Neural cell (in vitro differentiated cells): ENCODE data around the gene CD300C. TPM values are rescaled to one million over a fixed set of nuclear protein-coding genes. Genes with fewer than 3 reads are reported as not detected.
"Not testable (repeated sequence)": the region's sequence is repeated elsewhere in the genome, so short reads cannot be mapped to it uniquely, and the experiment has no call there.

ENCODE experiments used
- H2AFZ ChIP-seq: fragments of 200-600, 300-800 bp; sonication (generic), shearing (Covaris generic); 2 replicates; pipeline ENCODE4 v1.6.0; 2014; ENCODE audit warnings: low read depth, mild to moderate bottlenecking, antibody characterized with exemption, low read length, moderate library complexity
- H3F3A ChIP-seq: fragments of 200-600 bp; shearing (Covaris generic); 2 replicates; pipeline ENCODE4 v1.6.1; 2016; ENCODE audit warnings: mild to moderate bottlenecking, moderate library complexity, mixed read lengths, antibody characterized with exemption, low read length; ENCODE audit not compliant: insufficient read depth, poor library complexity, severe bottlenecking
- H3K27ac ChIP-seq: fragments of 200-600, 300-800 bp; sonication (generic), shearing (Covaris generic); 2 replicates; pipeline ENCODE4 v1.5.1; 2014; ENCODE audit warnings: mild to moderate bottlenecking, low read length, moderate library complexity
- H3K27me3 ChIP-seq: fragments of 300-800, 200-600 bp; sonication (generic), shearing (Covaris generic); 2 replicates; pipeline ENCODE4 v1.6.0; 2014; ENCODE audit warnings: mild to moderate bottlenecking, low read depth, low read length, moderate library complexity; ENCODE audit not compliant: insufficient read depth
- H3K36me3 ChIP-seq: fragments of 300-800, 200-600 bp; sonication (generic), shearing (Covaris generic); 2 replicates; pipeline ENCODE4 v1.5.1; 2014; ENCODE audit warnings: mild to moderate bottlenecking, antibody characterized with exemption, low read length, moderate library complexity; ENCODE audit not compliant: insufficient read depth
- H3K4me2 ChIP-seq: fragments of 300-800, 200-600 bp; sonication (generic), shearing (Covaris generic); 2 replicates; pipeline ENCODE4 v1.6.0; 2014; ENCODE audit warnings: mild to moderate bottlenecking, low read length
- H3K4me3 ChIP-seq: fragments of 300-800, 200-600 bp; sonication (generic), shearing (Covaris generic); 2 replicates; pipeline ENCODE4 v1.5.1; 2014; ENCODE audit warnings: mild to moderate bottlenecking, low read length, moderate library complexity
- H3K79me2 ChIP-seq: fragments of 200-600 bp; shearing (Covaris generic); replicated peaks from 2 replicates; pipeline ENCODE4 v1.6.0; 2014; ENCODE audit warnings: mild to moderate bottlenecking, low read length, moderate library complexity; ENCODE audit not compliant: insufficient read depth
- H3K9ac ChIP-seq: fragments of 300-800, 200-600 bp; sonication (generic), shearing (Covaris generic); 2 replicates; pipeline ENCODE4 v1.6.1; 2016; ENCODE audit warnings: mild to moderate bottlenecking, low read length, mixed read lengths
- H3K9me2 ChIP-seq: fragments of 200-600 bp; shearing (Covaris generic); 2 replicates; pipeline ENCODE4 v1.6.1; 2016; ENCODE audit warnings: mild to moderate bottlenecking, low read length, mixed read lengths; ENCODE audit not compliant: insufficient read depth
- H3K9me3 ChIP-seq: fragments of 200-600, 300-800 bp; sonication (generic), shearing (Covaris generic); 2 replicates; pipeline ENCODE4 v1.6.1; 2016; ENCODE audit warnings: mild to moderate bottlenecking, mixed run types, low read length, moderate library complexity, mixed read lengths
- H4K20me1 ChIP-seq: fragments of 200-600 bp; shearing (Covaris generic); 2 replicates; pipeline ENCODE4 v1.6.1; 2016; ENCODE audit warnings: mild to moderate bottlenecking, mixed run types; ENCODE audit not compliant: insufficient read depth
- EP300 ChIP-seq: fragments of 450-650 bp; conservative IDR thresholded peaks from 2 replicates; pipeline ENCODE4 v1.6.1; 2014; ENCODE audit warnings: antibody characterized with exemption, mild to moderate bottlenecking, moderate library complexity; ENCODE audit not compliant: poor library complexity, severe bottlenecking
- EZH2 ChIP-seq: fragments of 200-600, 300-800 bp; shearing (Covaris generic), sonication (generic); IDR thresholded peaks from 2 replicates; pipeline ENCODE4 v1.6.1; 2014; ENCODE audit warnings: antibody characterized with exemption, low read length, borderline replicate concordance, mild to moderate bottlenecking; ENCODE audit not compliant: insufficient read depth, poor library complexity, severe bottlenecking
- MXI1 ChIP-seq: fragments of 450-650 bp; conservative IDR thresholded peaks from 2 replicates; pipeline ENCODE4 v1.6.1; 2014; ENCODE audit warnings: antibody characterized with exemption, mild to moderate bottlenecking; ENCODE audit not compliant: poor library complexity, severe bottlenecking
- POLR2AphosphoS5 ChIP-seq: IDR thresholded peaks from 2 replicates; pipeline ENCODE4 v1.6.1; 2012
- RAD21 ChIP-seq: fragments of 450-650 bp; conservative IDR thresholded peaks from 2 replicates; pipeline ENCODE4 v1.6.1; 2014; ENCODE audit warnings: antibody characterized with exemption, mild to moderate bottlenecking, moderate library complexity
- SMC3 ChIP-seq: fragments of 450-650 bp; conservative IDR thresholded peaks from 2 replicates; pipeline ENCODE4 v1.6.1; 2014; ENCODE audit warnings: antibody characterized with exemption, mild to moderate bottlenecking, moderate library complexity; ENCODE audit not compliant: poor library complexity
- TAF1 ChIP-seq: IDR thresholded peaks from 2 replicates; pipeline ENCODE4 v1.6.1; 2012; ENCODE audit warnings: low read depth
- polyA plus RNA-seq: library from polyadenylated mRNA; depleted of rRNA; stranded (reverse); fragments of >200 nt; gene quantifications from 2 replicates; pipeline ENCODE4 v1.2.3, GENCODE V29; 2014
- TF ChIP-seq, protein P1 (sequence below): fragments of 450-650 bp; IDR thresholded peaks from 2 replicates; pipeline ENCODE4 v1.5.1; 2014; ENCODE audit warnings: antibody characterized with exemption, mild to moderate bottlenecking, moderate library complexity; ENCODE audit not compliant: poor library complexity, severe bottlenecking
- TF ChIP-seq, protein P2 (sequence below): IDR thresholded peaks from 2 replicates; pipeline ENCODE4 v1.6.1; 2012; ENCODE audit warnings: borderline replicate concordance

CD300C gene
- polyA plus RNA-seq, 1 donor from 2014 or later: not detected

DNA sequence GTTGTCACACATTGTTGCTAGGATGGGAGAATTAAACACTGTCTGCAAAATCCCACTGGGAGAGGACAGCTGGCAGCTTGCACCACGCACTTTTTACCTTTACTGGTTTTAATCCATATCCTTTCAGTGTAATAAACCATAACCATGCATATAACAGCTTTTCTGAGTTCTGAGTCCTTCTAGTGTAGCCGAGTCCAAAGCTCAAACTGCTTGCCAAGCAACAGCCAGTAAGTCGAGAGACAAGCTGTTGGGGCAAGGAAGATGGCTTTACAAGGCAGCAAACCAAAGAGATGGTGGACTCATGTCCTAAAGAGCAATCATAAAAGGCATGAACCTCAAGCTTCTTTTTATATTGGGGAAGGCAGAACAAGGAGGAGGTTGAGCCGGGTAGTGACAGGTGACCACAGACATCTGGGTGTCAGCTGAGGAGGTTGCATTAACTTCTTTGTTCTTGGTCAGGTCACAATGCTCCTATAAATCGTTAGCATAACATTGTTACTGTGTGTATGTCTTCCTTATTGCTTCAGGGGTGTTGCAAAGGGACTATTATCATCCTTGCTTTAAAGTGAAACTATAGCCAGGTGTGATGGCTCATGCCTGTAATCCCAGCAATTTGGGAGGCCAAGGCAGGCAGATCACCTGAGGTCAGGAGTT, 28.7 kb upstream of the CD300C start:
- Histone ChIP-seq H4K20me1 (no peaks in the 10 kb centered on the region), H3K27me3 (no peaks in the 10 kb centered on the region), H3K79me2 (no peaks in the 10 kb centered on the region), H3K9me2 (no peaks in the 10 kb centered on the region), H3K4me3 (no peak overlapping the region), H3K36me3 (no peaks in the 10 kb centered on the region), H3F3A (no peaks in the 10 kb centered on the region), H3K27ac (no peak overlapping the region), H3K4me2 (no peak overlapping the region), H3K9ac (no peak overlapping the region), H3K9me3 (no peaks in the 10 kb centered on the region), H2AFZ (no peak overlapping the region)
- TF ChIP-seq, protein P1, sequence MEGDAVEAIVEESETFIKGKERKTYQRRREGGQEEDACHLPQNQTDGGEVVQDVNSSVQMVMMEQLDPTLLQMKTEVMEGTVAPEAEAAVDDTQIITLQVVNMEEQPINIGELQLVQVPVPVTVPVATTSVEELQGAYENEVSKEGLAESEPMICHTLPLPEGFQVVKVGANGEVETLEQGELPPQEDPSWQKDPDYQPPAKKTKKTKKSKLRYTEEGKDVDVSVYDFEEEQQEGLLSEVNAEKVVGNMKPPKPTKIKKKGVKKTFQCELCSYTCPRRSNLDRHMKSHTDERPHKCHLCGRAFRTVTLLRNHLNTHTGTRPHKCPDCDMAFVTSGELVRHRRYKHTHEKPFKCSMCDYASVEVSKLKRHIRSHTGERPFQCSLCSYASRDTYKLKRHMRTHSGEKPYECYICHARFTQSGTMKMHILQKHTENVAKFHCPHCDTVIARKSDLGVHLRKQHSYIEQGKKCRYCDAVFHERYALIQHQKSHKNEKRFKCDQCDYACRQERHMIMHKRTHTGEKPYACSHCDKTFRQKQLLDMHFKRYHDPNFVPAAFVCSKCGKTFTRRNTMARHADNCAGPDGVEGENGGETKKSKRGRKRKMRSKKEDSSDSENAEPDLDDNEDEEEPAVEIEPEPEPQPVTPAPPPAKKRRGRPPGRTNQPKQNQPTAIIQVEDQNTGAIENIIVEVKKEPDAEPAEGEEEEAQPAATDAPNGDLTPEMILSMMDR: no peak
- no peak for TF ChIP-seq MXI1
- TF ChIP-seq, protein P2, sequence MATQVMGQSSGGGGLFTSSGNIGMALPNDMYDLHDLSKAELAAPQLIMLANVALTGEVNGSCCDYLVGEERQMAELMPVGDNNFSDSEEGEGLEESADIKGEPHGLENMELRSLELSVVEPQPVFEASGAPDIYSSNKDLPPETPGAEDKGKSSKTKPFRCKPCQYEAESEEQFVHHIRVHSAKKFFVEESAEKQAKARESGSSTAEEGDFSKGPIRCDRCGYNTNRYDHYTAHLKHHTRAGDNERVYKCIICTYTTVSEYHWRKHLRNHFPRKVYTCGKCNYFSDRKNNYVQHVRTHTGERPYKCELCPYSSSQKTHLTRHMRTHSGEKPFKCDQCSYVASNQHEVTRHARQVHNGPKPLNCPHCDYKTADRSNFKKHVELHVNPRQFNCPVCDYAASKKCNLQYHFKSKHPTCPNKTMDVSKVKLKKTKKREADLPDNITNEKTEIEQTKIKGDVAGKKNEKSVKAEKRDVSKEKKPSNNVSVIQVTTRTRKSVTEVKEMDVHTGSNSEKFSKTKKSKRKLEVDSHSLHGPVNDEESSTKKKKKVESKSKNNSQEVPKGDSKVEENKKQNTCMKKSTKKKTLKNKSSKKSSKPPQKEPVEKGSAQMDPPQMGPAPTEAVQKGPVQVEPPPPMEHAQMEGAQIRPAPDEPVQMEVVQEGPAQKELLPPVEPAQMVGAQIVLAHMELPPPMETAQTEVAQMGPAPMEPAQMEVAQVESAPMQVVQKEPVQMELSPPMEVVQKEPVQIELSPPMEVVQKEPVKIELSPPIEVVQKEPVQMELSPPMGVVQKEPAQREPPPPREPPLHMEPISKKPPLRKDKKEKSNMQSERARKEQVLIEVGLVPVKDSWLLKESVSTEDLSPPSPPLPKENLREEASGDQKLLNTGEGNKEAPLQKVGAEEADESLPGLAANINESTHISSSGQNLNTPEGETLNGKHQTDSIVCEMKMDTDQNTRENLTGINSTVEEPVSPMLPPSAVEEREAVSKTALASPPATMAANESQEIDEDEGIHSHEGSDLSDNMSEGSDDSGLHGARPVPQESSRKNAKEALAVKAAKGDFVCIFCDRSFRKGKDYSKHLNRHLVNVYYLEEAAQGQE: no peak
- TF ChIP-seq TAF1: no peak
- TF ChIP-seq SMC3: no peak
- no peak for TF ChIP-seq RAD21
- TF ChIP-seq EZH2: no peak
- no peak for TF ChIP-seq EP300
- no peak for TF ChIP-seq POLR2AphosphoS5

DNA sequence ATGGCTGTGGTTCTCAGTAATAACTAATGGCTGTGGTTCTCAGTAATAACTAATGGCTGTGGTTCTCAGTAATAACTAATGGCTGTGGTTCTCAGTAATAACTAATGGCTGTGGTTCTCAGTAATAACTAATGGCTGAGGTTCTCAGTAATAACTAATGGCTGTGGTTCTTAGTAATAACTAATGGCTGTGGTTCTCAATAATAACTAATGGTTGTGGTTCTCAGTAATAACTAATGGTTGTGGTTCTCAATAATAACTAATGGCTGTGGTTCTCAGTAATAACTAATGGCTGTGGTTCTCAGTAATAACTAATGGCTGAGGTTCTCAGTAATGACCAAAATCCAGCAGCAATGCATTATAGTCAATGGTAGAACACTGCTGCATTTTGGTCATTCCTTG, 27.7 kb upstream of the CD300C start:
- H3K79me2 ChIP-seq, H3K36me3 ChIP-seq, H3K4me3 ChIP-seq, H3K9me2 ChIP-seq, H3K9me3 ChIP-seq, H4K20me1 ChIP-seq, H3K27me3 ChIP-seq, H3K4me2 ChIP-seq, H3K27ac ChIP-seq, H3K9ac ChIP-seq, H2AFZ ChIP-seq, H3F3A ChIP-seq: not testable (repeated sequence)

DNA sequence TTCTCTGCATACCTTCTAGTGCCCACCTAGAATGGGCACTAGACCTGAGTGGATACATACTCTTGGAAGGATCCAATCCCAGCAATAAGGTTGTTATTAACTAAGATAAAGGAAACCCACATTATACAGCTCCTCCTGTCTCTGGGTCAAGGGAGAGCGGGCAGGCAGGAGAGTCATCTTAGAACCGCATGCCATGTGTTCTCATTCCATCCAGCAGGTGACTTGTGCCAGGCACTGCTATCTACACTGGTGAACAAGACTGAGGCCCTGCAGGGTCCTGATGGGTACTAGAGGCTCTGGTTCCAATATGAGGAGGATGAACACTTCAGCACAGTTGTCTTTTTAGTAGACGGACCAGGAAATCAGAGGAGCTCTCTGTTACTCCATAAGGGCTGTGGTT, 27.3 kb upstream of the CD300C start:
- Histone ChIP-seq H3K36me3 (no peaks in the 10 kb centered on the region), H3K27ac (no peak overlapping the region), H3K27me3 (no peaks in the 10 kb centered on the region), H3K9ac (no peak overlapping the region), H3F3A (no peaks in the 10 kb centered on the region), H3K4me3 (no peak overlapping the region), H3K9me3 (no peaks in the 10 kb centered on the region), H3K9me2 (no peaks in the 10 kb centered on the region), H3K4me2 (no peak overlapping the region), H4K20me1 (no peaks in the 10 kb centered on the region), H3K79me2 (no peaks in the 10 kb centered on the region), H2AFZ (no peak overlapping the region)
- TF ChIP-seq, protein P1: no peak
- TF ChIP-seq TAF1: no peak
- TF ChIP-seq RAD21: no peak
- no peak for TF ChIP-seq EZH2
- TF ChIP-seq, protein P2: no peak
- no peak for TF ChIP-seq MXI1
